ENCODE data around the gene TMEM87B.
"Not testable (repeated sequence)": the region's sequence is repeated elsewhere in the genome, so short reads cannot be mapped to it uniquely, and the experiment has no call there.

Gene TMEM87B

GRCh38 chr2:112136096-112136495 is 81.0 kb downstream of the TMEM87B start:
- no peak for DNase-seq

GRCh38 chr2:112137516-112138158 is 82.6 kb downstream of the TMEM87B start:
- no peak for DNase-seq

- no peak for DNase-seq
These were observed 83.3 kb downstream of the TMEM87B start, which contains the start of gene FBLN7 for GRCh38 chr2:112138159-112139032. TSS of gene FBLN7 (plus strand) at chr2:112138385. CDS start at chr2:112138656, 271 bp downstream.

GRCh38 chr2:112139033-112139614 is 84.1 kb downstream of the TMEM87B start:
- not testable (repeated sequence) for DNase-seq

GRCh38 chr2:112139661-112140204 is 84.7 kb downstream of the TMEM87B start:
- not testable (repeated sequence) for DNase-seq

GRCh38 chr2:112140205-112140802 is 85.2 kb downstream of the TMEM87B start:
- DNase-seq = no peak

- no peak for DNase-seq
These were observed 86.0 kb downstream of the TMEM87B start for GRCh38 chr2:112140899-112141625.

GRCh38 chr2:112141626-112142007 is 86.5 kb downstream of the TMEM87B start:
- DNase-seq = no peak

GRCh38 chr2:112142525-112143078 is 87.5 kb downstream of the TMEM87B start:
- no peak for DNase-seq

- no peak for DNase-seq
These were observed 88.1 kb downstream of the TMEM87B start for GRCh38 chr2:112143150-112143549.

GRCh38 chr2:112144966-112145365 is 89.9 kb downstream of the TMEM87B start:
- no peak for DNase-seq

- DNase-seq = no peak
These were observed 92.5 kb downstream of the TMEM87B start for GRCh38 chr2:112147382-112148168.

- no peak for DNase-seq
These were observed 93.4 kb downstream of the TMEM87B start for GRCh38 chr2:112148477-112148876.

- DNase-seq = no peak
These were observed 94.1 kb downstream of the TMEM87B start for GRCh38 chr2:112149194-112149593.

GRCh38 chr2:112149866-112150435 is 94.9 kb downstream of the TMEM87B start:
- no peak for DNase-seq

GRCh38 chr2:112150447-112150846 is 95.4 kb downstream of the TMEM87B start:
- no peak for DNase-seq

- DNase-seq = no peak
These were observed 95.8 kb downstream of the TMEM87B start for GRCh38 chr2:112150851-112151250.

GRCh38 chr2:112151271-112151670 is 96.2 kb downstream of the TMEM87B start:
- DNase-seq = no peak

GRCh38 chr2:112151701-112152440 is 96.8 kb downstream of the TMEM87B start:
- no peak for DNase-seq

Measured in NCI-H1930 (cell line).